HG02571 (cell line): ENCODE data around the gene PDE6G.
"Not testable (repeated sequence)": the region's sequence is repeated elsewhere in the genome, so short reads cannot be mapped to it uniquely, and the experiment has no call there.

Source experiments
- ATAC-seq: cut with Tn5 transposase; IDR thresholded peaks from one replicate; pipeline ENCODE4 v1.9.1; 2021; ENCODE audit warnings: mild to moderate bottlenecking, moderate library complexity; ENCODE audit not compliant: unreplicated experiment

Gene PDE6G

GRCh38 chr17:81635973-81636504 is 20.3 kb downstream of the PDE6G start:
- ATAC-seq: peak; percentile 12

DNA sequence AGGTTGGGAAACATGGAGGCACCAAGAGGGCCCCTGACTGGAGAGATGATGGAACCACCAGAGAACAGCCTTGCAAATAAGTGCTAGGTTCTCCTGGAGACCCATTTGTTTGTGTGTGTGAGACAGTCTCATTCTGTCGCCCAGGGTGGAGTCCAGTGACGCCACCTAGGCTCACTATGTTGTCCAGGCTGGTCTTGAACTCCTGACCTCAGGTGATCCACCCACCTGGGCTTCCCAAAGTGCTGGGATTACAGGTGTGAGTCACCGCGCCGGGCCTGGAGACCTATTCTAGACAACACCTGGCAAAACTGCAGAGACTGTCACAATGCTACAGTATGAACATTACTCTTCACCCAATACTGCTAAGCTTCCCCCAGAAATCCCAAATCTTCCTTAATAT is 20.9 kb downstream of the PDE6G start:
- no peak for ATAC-seq

- no peak for ATAC-seq
These were observed 24.9 kb downstream of the PDE6G start for GRCh38 chr17:81631482-81631881.

GRCh38 chr17:81630274-81630673 is 26.1 kb downstream of the PDE6G start:
- ATAC-seq: no peak

GRCh38 chr17:81621494-81622130 is 34.7 kb downstream of the PDE6G start:
- no peak for ATAC-seq

- ATAC-seq: not testable (repeated sequence)
These were observed 38.0 kb downstream of the PDE6G start for GRCh38 chr17:81618307-81618706.

- ATAC-seq: no peak
These were observed 39.5 kb downstream of the PDE6G start for GRCh38 chr17:81616877-81617276.

DNA sequence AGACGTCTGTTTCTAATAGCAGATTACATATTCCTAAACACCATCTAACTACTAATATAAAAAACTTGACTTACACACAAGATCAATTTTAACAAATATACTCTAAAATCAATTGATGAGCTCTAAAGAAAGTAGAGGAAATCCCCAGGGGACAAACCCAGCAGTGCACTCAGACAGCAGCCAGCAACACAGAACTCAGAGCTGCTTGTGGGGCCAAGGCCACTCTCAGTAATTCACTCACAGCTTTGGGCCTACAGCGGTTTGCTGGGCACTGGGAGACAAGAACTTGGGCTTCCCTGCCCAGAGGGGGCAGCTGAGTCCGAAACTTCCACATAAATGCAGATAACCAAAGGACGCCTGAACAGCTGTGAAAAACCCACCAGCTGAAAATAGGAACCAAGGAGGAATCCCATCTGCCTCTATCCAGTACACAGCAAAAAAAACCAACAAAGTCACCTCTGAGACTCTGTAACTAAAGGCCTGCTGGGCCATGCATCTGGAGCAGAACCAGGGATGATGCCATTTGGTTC is 40.9 kb downstream of the PDE6G start:
- ATAC-seq: no peak

DNA sequence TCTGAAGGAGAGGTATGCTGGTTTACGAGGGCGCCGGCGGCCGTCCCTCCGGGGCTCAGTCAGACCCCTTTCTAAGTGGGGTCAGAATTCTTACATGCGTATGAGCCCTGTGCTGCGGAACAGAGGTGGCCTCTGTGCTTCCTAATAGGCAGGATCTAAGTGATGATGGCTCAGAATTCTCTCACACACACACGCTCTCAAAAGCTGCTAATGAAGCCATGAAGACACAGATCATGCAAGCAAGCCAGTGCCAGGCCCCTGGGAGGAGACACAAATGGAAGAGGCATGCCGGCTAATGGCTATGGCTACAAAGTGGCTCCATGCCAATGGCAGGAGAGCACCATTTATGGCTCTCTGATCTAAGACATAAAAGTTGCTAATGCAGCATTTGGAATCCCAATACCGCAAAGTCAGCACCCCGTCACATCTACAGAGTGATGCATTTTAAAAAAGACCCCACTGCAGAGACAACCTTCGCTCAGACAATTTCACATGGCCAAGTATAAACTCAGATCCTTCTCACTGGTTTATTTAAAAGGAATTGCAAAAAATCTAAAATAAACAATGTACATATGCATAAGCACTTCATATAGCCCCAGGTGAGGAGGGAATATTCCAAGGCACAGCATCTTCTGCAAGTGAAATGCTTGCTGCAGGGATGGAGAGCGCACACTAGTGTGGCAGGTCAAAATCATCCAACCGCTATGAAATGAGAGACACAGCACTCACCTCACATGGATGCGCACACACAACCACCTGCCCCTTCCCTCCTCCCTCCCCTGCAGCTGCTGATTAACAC is 44.0 kb downstream of the PDE6G start:
- ATAC-seq: no peak

- no peak for ATAC-seq
These were observed 46.6 kb downstream of the PDE6G start for GRCh38 chr17:81609541-81610311.

DNA sequence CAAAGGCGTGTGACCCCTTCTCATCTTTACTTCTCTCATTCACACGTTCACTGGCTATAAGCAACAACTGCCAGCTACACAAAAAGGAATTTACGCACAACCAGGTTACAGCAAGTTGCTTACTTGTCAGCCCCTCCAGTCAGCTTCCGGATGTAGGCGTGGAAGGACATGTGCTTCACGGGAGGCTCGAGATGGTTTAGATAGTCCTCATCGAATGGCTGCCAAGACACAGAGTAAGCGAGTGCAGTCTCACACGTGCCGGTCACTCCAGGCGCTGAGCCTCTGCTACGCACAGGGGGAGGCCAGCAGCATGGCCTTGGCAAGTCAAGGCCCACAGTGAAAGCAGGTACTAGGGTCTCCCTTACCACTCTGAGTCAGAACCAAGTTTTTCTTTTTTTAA is 47.7 kb downstream of the PDE6G start:
- no peak for ATAC-seq

- no peak for ATAC-seq
These were observed 48.3 kb downstream of the PDE6G start for GRCh38 chr17:81608082-81608481.

DNA sequence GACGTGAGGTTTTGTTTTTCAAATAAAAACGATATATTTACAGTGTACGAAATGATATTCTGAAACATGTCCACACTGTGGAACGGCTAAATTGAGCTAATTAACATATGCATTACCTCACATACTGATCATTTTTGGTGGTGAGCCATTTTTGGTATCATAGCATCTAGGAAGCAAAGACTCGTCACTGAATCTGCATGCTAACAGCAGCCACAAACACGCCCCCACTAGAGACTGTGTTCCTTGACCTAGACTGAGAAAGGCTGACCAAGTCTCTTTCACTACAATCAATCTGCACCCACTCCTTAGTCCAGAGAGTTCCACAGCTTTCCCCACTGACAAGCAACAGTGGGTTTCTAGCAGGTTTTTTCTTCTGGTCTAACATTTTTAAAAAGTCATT is 48.9 kb downstream of the PDE6G start:
- ATAC-seq: no peak

DNA sequence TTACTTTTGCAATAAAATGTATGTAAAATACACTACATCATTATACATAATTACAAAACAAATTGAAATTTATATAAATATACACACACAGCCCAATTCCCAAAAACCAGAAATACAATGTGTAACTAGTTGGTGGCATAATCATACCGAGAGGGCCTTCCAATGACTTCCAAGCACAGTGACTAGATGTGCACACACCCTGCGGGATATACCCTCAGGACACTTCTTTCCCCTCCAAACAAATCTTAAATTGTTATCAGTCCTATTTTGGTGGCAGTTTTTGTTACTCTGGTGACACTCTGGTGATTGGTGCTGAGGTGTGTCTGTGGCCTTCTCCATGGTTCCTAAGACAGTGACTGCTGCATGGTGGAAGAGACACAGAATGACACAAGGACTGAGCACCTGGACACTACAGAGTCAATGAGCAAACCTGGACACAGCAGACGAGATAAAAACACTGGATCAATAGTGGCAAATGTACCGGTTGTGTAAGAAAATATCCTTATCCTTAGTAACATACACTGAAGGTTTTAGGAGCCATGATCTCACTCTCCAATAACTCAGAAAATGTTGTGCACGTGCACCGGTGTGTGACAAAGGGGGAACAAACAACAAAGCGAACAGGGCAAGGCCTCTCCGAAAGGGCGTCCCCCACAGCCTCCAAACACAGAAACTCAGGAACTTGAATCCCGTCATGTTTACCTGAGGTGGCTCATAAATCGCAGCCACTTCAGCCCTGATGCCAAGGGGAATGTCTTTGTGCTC is 52.3 kb downstream of the PDE6G start:
- no peak for ATAC-seq

- no peak for ATAC-seq
These were observed 54.7 kb downstream of the PDE6G start for GRCh38 chr17:81601525-81602120.
